GM21723 (cell line): ENCODE measurements around the gene FSTL3.

Source experiments
- ATAC-seq: cut with Tn5 transposase; IDR thresholded peaks from one replicate; pipeline ENCODE4 v1.9.1; 2021; ENCODE audit warnings: mild to moderate bottlenecking, moderate library complexity; ENCODE audit not compliant: unreplicated experiment

The FSTL3 gene

DNA sequence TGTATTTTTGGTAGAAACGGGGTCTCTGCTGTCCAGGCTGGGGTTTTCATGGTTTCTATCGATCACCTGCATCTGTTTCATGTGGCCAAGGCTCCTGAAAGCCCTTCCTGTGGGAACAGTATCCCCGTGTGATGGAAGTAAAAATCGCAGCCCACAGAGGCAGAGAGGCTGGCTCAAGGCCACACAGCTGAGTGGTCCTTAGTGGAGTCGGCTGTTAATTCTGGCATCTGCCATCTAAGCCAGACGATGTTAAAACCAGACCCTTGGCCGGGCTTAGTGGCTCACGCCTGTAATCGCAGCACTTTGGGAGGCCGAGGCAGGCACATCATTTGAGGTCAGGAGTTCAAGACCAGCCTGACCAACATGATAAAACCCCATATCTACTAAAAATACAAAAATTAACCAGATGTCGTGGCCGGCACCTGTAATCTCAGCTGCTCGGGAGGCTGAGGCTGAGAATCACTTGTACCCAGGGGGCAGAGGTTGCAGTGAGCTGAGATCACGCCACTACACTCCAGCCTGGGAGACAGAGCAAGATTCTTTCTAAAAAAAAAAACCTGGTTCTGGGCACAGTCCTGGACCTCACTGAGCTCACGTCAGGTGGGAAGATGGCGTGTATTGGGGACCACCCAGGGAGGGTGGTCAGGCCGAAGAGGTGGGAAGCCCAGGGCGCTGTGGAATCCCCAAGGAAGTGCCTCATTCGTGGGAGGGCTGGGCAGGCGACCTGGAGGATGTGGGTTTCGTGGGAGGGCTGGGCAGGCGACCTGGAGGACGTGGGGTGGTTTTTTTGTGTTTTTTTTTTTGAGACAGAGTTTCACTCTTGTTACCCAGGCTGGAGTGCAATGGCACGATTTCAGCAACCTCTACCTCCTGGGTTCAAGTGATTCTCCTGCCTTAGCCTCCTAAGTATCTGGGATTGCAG, 56.2 kb downstream of the FSTL3 start:
- no peak for ATAC-seq
